ENCODE measurements around the gene KIF2C.
"Not testable (repeated sequence)": the region's sequence is repeated elsewhere in the genome, so short reads cannot be mapped to it uniquely, and the experiment has no call there.

The KIF2C gene

DNA sequence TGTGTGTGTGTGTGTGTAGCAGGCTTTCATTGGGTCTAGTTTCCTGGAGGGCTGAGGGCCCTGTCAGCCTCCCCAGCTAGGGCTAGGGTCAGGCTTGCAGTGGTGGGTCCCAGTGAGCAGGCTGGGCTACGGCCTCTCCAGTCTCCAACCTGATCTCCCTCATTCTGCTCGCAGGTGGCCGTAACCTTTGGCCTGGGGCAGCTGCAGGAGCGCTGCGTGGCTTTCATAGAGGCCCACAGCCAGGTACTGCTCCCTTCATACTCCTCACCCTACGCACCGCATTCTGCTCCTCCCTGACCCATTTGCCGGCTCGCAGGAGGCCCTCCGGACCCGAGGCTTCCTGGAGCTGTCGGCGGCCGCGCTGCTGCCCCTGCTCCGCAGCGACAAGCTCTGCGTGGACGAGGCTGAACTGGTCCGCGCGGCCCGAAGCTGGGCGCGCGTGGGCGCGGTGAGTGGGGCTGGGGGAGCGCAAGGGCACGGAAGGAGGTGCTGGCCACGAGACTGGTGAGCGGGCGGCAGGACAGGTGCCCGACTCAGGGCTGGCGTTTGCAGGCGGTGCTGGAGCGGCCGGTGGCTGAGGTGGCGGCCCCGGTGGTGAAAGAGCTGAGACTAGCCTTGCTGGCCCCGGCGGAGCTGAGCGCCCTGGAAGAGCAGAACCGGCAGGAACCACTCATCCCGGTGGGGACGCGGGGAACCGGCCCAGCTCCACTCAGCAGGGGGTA is 73.3 kb downstream of the KIF2C start:
- no peak overlapping the region for H3K9ac ChIP-seq
- no peaks in the 10 kb centered on the region for H4K20me1 ChIP-seq (ENCODE audit: insufficient read depth)
- no peak overlapping the region for H2AFZ ChIP-seq (ENCODE audit: low read depth)
- TF ChIP-seq, protein P1, sequence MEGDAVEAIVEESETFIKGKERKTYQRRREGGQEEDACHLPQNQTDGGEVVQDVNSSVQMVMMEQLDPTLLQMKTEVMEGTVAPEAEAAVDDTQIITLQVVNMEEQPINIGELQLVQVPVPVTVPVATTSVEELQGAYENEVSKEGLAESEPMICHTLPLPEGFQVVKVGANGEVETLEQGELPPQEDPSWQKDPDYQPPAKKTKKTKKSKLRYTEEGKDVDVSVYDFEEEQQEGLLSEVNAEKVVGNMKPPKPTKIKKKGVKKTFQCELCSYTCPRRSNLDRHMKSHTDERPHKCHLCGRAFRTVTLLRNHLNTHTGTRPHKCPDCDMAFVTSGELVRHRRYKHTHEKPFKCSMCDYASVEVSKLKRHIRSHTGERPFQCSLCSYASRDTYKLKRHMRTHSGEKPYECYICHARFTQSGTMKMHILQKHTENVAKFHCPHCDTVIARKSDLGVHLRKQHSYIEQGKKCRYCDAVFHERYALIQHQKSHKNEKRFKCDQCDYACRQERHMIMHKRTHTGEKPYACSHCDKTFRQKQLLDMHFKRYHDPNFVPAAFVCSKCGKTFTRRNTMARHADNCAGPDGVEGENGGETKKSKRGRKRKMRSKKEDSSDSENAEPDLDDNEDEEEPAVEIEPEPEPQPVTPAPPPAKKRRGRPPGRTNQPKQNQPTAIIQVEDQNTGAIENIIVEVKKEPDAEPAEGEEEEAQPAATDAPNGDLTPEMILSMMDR (conservative IDR thresholded peaks at IDR 0.05; ENCODE audit: low read depth, low read length), result no peak
- H3K4me3 ChIP-seq (IDR thresholded peaks at IDR 0.05; ENCODE audit: insufficient read depth, low read depth, low read length), result no peak overlapping the region
- no peak overlapping the region for H3K27ac ChIP-seq
- no peaks in the 10 kb centered on the region for H3K36me3 ChIP-seq (ENCODE audit: insufficient read depth)
- no peaks in the 10 kb centered on the region for H3K79me2 ChIP-seq (ENCODE audit: insufficient read depth, low read depth)
- no peaks in the 10 kb centered on the region for H3K27me3 ChIP-seq (ENCODE audit: insufficient read depth, low read depth)
- no peak overlapping the region for H3K4me2 ChIP-seq
- peaks cover 43% of the 10 kb centered on the region for H3K4me1 ChIP-seq (ENCODE audit: low read depth, poor library complexity, severe bottlenecking)

DNA sequence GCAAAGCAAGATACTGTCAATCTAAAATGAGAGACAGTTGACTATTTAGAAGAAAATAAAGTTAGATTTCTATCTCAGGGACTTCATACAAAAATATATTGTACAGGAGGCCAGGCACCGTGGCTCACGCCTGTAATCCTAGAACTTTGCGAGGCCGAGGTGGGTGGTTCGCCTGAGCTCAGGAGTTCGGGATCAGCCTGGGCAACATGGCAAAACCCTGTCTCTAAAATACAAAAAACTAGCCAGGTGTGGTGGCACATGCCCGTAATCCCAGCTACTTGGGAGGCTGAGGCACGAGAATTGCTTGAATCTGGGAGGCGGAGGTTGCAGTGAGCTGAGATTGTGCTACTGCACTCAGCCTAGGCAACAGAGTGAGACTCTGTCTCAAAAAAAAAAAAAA is 76.3 kb downstream of the KIF2C start:
- H2AFZ ChIP-seq (ENCODE audit: low read depth); H3K36me3 ChIP-seq (ENCODE audit: insufficient read depth); H3K4me3 ChIP-seq (IDR thresholded peaks at IDR 0.05; ENCODE audit: insufficient read depth, low read depth, low read length); H4K20me1 ChIP-seq (ENCODE audit: insufficient read depth); H3K27me3 ChIP-seq (ENCODE audit: insufficient read depth, low read depth); H3K27ac ChIP-seq; H3K4me2 ChIP-seq; H3K79me2 ChIP-seq (ENCODE audit: insufficient read depth, low read depth); H3K9ac ChIP-seq: not testable (repeated sequence)
- peaks cover 29% of the 10 kb centered on the region for H3K4me1 ChIP-seq (ENCODE audit: low read depth, poor library complexity, severe bottlenecking)

DNA sequence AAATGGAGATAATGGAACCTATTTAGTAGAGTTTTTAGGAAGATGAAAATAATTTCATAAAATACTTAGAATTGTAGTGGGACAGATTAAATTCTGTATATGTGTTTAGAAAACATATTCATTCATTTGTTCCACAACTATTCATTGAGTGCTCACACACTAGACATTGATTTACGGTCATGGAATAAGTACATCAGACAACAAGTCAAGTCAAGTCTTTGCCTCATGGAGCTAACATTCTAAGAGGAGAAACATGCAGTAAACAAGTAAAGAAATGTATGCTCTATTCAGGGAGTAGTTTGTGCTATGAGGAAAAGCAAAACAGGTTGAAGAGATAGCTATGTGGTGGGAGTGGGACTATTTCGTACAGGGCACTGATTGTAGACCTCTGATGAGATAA is 77.7 kb downstream of the KIF2C start:
- no peak overlapping the region for H3K9ac ChIP-seq
- TF ChIP-seq, protein P1 (conservative IDR thresholded peaks at IDR 0.05; ENCODE audit: low read depth, low read length), result no peak
- peaks cover 17% of the 10 kb centered on the region for H3K4me1 ChIP-seq (ENCODE audit: low read depth, poor library complexity, severe bottlenecking)
- H3K36me3 ChIP-seq (ENCODE audit: insufficient read depth), result no peaks in the 10 kb centered on the region
- no peak overlapping the region for H3K4me2 ChIP-seq
- no peak overlapping the region for H3K27ac ChIP-seq
- H4K20me1 ChIP-seq (ENCODE audit: insufficient read depth), result no peaks in the 10 kb centered on the region
- no peaks in the 10 kb centered on the region for H3K27me3 ChIP-seq (ENCODE audit: insufficient read depth, low read depth)
- H3K79me2 ChIP-seq (ENCODE audit: insufficient read depth, low read depth), result no peaks in the 10 kb centered on the region
- H2AFZ ChIP-seq (ENCODE audit: low read depth), result no peak overlapping the region
- no peak overlapping the region for H3K4me3 ChIP-seq (IDR thresholded peaks at IDR 0.05; ENCODE audit: insufficient read depth, low read depth, low read length)

Data from KMS-11 (cell line).